ENCODE measurements around the gene VSTM5.

- TF ChIP-seq, protein P1, sequence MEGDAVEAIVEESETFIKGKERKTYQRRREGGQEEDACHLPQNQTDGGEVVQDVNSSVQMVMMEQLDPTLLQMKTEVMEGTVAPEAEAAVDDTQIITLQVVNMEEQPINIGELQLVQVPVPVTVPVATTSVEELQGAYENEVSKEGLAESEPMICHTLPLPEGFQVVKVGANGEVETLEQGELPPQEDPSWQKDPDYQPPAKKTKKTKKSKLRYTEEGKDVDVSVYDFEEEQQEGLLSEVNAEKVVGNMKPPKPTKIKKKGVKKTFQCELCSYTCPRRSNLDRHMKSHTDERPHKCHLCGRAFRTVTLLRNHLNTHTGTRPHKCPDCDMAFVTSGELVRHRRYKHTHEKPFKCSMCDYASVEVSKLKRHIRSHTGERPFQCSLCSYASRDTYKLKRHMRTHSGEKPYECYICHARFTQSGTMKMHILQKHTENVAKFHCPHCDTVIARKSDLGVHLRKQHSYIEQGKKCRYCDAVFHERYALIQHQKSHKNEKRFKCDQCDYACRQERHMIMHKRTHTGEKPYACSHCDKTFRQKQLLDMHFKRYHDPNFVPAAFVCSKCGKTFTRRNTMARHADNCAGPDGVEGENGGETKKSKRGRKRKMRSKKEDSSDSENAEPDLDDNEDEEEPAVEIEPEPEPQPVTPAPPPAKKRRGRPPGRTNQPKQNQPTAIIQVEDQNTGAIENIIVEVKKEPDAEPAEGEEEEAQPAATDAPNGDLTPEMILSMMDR (IDR thresholded peaks at IDR 0.05 in 8 of 11, conservative IDR thresholded peaks at IDR 0.05 in 3 of 11) = no peak
- no peak for TF ChIP-seq POLR2A (IDR thresholded peaks at IDR 0.05)
Observed at GRCh38 chr11:93772123-93772522, 78.3 kb downstream of the VSTM5 start.
